MM.1S (cell line): ENCODE results near the gene COL28A1.
A peak's percentile ranks its signal among the peaks of the same experiment; 100 is the strongest.
"Not testable (repeated sequence)": the region's sequence is repeated elsewhere in the genome, so short reads cannot be mapped to it uniquely, and the experiment has no call there.

Experiments
- DNase-seq: peaks from one replicate; pipeline ENCODE4 v3.0.0-alpha.2; 2015
- H2AFZ ChIP-seq: fragments of 300-600 bp; sonication (generic); 2 replicates; pipeline ENCODE4 v1.6.0; 2016; ENCODE audit warnings: antibody characterized with exemption, low read length
- H3F3A ChIP-seq: fragments of 300-600 bp; sonication (generic); 2 replicates; pipeline ENCODE4 v1.6.1; 2016; ENCODE audit warnings: mild to moderate bottlenecking, antibody characterized with exemption, low read length, moderate library complexity, mixed read lengths; ENCODE audit not compliant: insufficient read depth
- H3K27ac ChIP-seq: fragments of 300-600 bp; sonication (generic); 2 replicates; pipeline ENCODE4 v1.5.1; 2016; ENCODE audit warnings: mild to moderate bottlenecking, low read length
- H3K27me3 ChIP-seq: fragments of 300-600 bp; sonication (generic); replicated peaks from 2 replicates; pipeline ENCODE4 v1.6.0; 2016; ENCODE audit warnings: low read length; ENCODE audit not compliant: insufficient read depth
- H3K36me3 ChIP-seq: fragments of 300-600 bp; sonication (generic); replicated peaks from 2 replicates; pipeline ENCODE4 v1.6.1; 2016; ENCODE audit warnings: mild to moderate bottlenecking, low read length, mixed read lengths; ENCODE audit not compliant: insufficient read depth
- H3K4me1 ChIP-seq: fragments of 300-600 bp; sonication (generic); 2 replicates; pipeline ENCODE4 v1.6.1; 2016; ENCODE audit warnings: low read length, mixed read lengths
- H3K4me2 ChIP-seq: fragments of 300-600 bp; sonication (generic); 2 replicates; pipeline ENCODE4 v1.6.0; 2016; ENCODE audit warnings: low read depth, low read length
- H3K4me3 ChIP-seq: fragments of 300-600 bp; sonication (generic); 2 replicates; pipeline ENCODE4 v1.5.1; 2016; ENCODE audit warnings: low read length, mixed read lengths
- H3K79me2 ChIP-seq: fragments of 300-600 bp; sonication (generic); 2 replicates; pipeline ENCODE4 v1.6.1; 2016; ENCODE audit warnings: mixed run types, low read length, mixed read lengths
- H3K9ac ChIP-seq: fragments of 300-600 bp; sonication (generic); 2 replicates; pipeline ENCODE4 v1.6.1; 2016; ENCODE audit warnings: low read length, mixed read lengths
- H3K9me2 ChIP-seq: fragments of 300-600 bp; sonication (generic); replicated peaks from 2 replicates; pipeline ENCODE4 v1.6.1; 2016; ENCODE audit warnings: mild to moderate bottlenecking, low read length, mixed read lengths; ENCODE audit not compliant: insufficient read depth
- H3K9me3 ChIP-seq: fragments of 300-600 bp; sonication (generic); replicated peaks from 2 replicates; pipeline ENCODE4 v1.6.1; 2016; ENCODE audit warnings: mild to moderate bottlenecking, low read length, mixed read lengths; ENCODE audit not compliant: insufficient read depth
- H4K20me1 ChIP-seq: fragments of 300-600 bp; sonication (generic); 2 replicates; pipeline ENCODE4 v1.6.1; 2016; ENCODE audit warnings: mild to moderate bottlenecking, low read length, moderate library complexity, mixed read lengths; ENCODE audit not compliant: insufficient read depth
- CTCF ChIP-seq: fragments of 300-600 bp; sonication (generic); IDR thresholded peaks from 2 replicates; pipeline ENCODE4 v1.5.1; 2016; ENCODE audit warnings: antibody characterized with exemption, low read length, mixed read lengths
- EZH2 ChIP-seq: fragments of 300-600 bp; sonication (generic); optimal IDR thresholded peaks from 2 replicates; pipeline ENCODE3; 2017; ENCODE audit warnings: low read depth, mild to moderate bottlenecking, antibody characterized with exemption, low read length, mixed read lengths
- EZH2phosphoT487 ChIP-seq: fragments of 300-600 bp; sonication (generic); IDR thresholded peaks from 2 replicates; pipeline ENCODE4 v1.6.1; 2018; ENCODE audit warnings: antibody characterized with exemption, low read length

COL28A1 gene

GRCh38 chr7:7478569-7478968 lies 57.1 kb downstream of the COL28A1 start:
- Histone ChIP-seq H3K9me2 (no peaks in the 10 kb centered on the region), H3K36me3 (no peaks in the 10 kb centered on the region), H3K79me2 (no peaks in the 10 kb centered on the region), H3K4me2 (no peak overlapping the region), H3F3A (no peaks in the 10 kb centered on the region), H3K9ac (no peak overlapping the region), H2AFZ (no peak overlapping the region), H3K4me1 (no peaks in the 10 kb centered on the region), H3K27me3 (no peaks in the 10 kb centered on the region), H3K27ac (no peak overlapping the region), H4K20me1 (no peaks in the 10 kb centered on the region), H3K4me3 (no peak overlapping the region), H3K9me3 (no peaks in the 10 kb centered on the region)
- DNase-seq: peak; percentile 2
- TF ChIP-seq EZH2: no peak
- no peak for TF ChIP-seq EZH2phosphoT487
- TF ChIP-seq CTCF: no peak

GRCh38 chr7:7477641-7478040 lies 58.0 kb downstream of the COL28A1 start:
- not testable (repeated sequence) for H3K27ac ChIP-seq, H2AFZ ChIP-seq, H3K9ac ChIP-seq, DNase-seq, H3K9me2 ChIP-seq, H3K4me3 ChIP-seq, H3K9me3 ChIP-seq, H3K27me3 ChIP-seq, H3K36me3 ChIP-seq, H3K4me1 ChIP-seq, H3K79me2 ChIP-seq, H3F3A ChIP-seq, H4K20me1 ChIP-seq, H3K4me2 ChIP-seq

GRCh38 chr7:7476381-7476780 lies 59.3 kb downstream of the COL28A1 start:
- H3K27me3 ChIP-seq: no peaks in the 10 kb centered on the region
- no peaks in the 10 kb centered on the region for H3K9me2 ChIP-seq
- H3K4me3 ChIP-seq: no peak overlapping the region
- H3K27ac ChIP-seq: no peak overlapping the region
- no peaks in the 10 kb centered on the region for H3K9me3 ChIP-seq
- no peaks in the 10 kb centered on the region for H3K79me2 ChIP-seq
- H3K4me2 ChIP-seq: no peak overlapping the region
- DNase-seq: no peak
- no peak for TF ChIP-seq CTCF
- TF ChIP-seq EZH2: no peak
- TF ChIP-seq EZH2phosphoT487: no peak
- H2AFZ ChIP-seq: no peak overlapping the region
- H3K9ac ChIP-seq: no peak overlapping the region
- H3K36me3 ChIP-seq: no peaks in the 10 kb centered on the region
- no peaks in the 10 kb centered on the region for H3K4me1 ChIP-seq
- H4K20me1 ChIP-seq: no peaks in the 10 kb centered on the region
- no peaks in the 10 kb centered on the region for H3F3A ChIP-seq

GRCh38 chr7:7475601-7476000 lies 60.1 kb downstream of the COL28A1 start:
- Histone ChIP-seq H3K4me2 (no peak overlapping the region), H3K36me3 (no peaks in the 10 kb centered on the region), H3K27me3 (no peaks in the 10 kb centered on the region), H3K9ac (no peak overlapping the region), H3F3A (no peaks in the 10 kb centered on the region), H3K9me2 (no peaks in the 10 kb centered on the region), H2AFZ (no peak overlapping the region), H3K4me1 (no peaks in the 10 kb centered on the region), H3K79me2 (no peaks in the 10 kb centered on the region), H4K20me1 (no peaks in the 10 kb centered on the region), H3K4me3 (no peak overlapping the region), H3K27ac (no peak overlapping the region), H3K9me3 (no peaks in the 10 kb centered on the region)
- DNase-seq: no peak
- no peak for TF ChIP-seq EZH2phosphoT487
